Spleen (tissue), 7 donors: ENCODE results near the gene SORCS3.

Experiments
- CTCF ChIP-seq, 11 experiments: fragments of 200-600 bp in 7 of 11; fragments of 450-650 bp in 4 of 11; sonication (generic) in 4 of 11; IDR thresholded peaks in 8 of 11; conservative IDR thresholded peaks in 3 of 11; 1 replicate in 7 of 11; 2 replicates in 4 of 11; pipeline versions ENCODE4 v1.4.0 to v1.8.0; 2016 to 2021; ENCODE audit warnings: antibody characterized with exemption in 11 of 11, inconsistent platforms in 4 of 11, mild to moderate bottlenecking in 1 of 11
- POLR2A ChIP-seq, 3 donors: fragments of 450-650 bp; IDR thresholded peaks; one replicate each; pipeline ENCODE4 v1.5.1; 2017; ENCODE audit warnings: antibody characterized with exemption in 3 of 3, mild to moderate bottlenecking in 1 of 3
- POLR2AphosphoS5 ChIP-seq, 3 donors: sonication (generic); formaldehyde crosslinking; IDR thresholded peaks; one replicate each; pipeline ENCODE4 v1.5.1; 2017; ENCODE audit warnings: antibody characterized with exemption in 3 of 3
- donor health status: DM: no; HTN: no; CAD: no; lungs with moderate emphysema.
- donor health status: DM: no; HTN: no; CAD: no.
- donor health status: DM: no; HTN: no; CAD: no.

DNA sequence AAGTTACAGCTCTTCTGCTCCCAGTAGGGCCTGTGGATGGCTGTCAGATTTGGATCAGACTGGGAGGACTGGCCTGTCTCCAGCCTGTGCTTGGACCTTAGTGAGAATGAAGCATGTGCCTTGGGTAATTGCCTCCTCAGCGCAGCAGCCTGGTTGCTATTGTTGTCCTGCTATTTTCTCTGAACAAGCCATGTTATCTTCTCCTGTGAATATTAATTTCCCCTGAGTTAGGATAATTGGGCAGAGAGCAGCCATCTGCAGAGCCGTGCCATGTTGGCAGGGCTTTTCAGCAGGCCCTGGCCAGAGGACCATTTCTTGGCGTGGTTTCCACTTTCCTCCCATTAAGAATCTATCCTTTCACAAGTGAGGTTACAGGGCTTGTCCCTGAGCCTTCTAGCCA, 497.3 kb downstream of the SORCS3 start:
- TF ChIP-seq POLR2AphosphoS5 (IDR thresholded peaks at IDR 0.05), result no peak
- no peak for TF ChIP-seq CTCF (IDR thresholded peaks at IDR 0.05 in 8 of 11, conservative IDR thresholded peaks at IDR 0.05 in 3 of 11)
- TF ChIP-seq POLR2A (IDR thresholded peaks at IDR 0.05), result no peak
